A172 (cell line): ENCODE results near the gene POSTN. TPM values are rescaled to one million over a fixed set of nuclear protein-coding genes. Genes with fewer than 3 reads are reported as not detected.

Source experiments
- DNase-seq: peaks from one replicate; pipeline ENCODE4 v3.0.0-alpha.2; 2015; ENCODE audit warnings: low spot score
- total RNA-seq: library from RNA; depleted of rRNA; stranded (reverse); fragments of >200 nt; shearing (Covaris generic); gene quantifications from 2 replicates; pipeline ENCODE4 v1.2.3, GENCODE V29; 2014; rRNA removed

POSTN gene, protein sequence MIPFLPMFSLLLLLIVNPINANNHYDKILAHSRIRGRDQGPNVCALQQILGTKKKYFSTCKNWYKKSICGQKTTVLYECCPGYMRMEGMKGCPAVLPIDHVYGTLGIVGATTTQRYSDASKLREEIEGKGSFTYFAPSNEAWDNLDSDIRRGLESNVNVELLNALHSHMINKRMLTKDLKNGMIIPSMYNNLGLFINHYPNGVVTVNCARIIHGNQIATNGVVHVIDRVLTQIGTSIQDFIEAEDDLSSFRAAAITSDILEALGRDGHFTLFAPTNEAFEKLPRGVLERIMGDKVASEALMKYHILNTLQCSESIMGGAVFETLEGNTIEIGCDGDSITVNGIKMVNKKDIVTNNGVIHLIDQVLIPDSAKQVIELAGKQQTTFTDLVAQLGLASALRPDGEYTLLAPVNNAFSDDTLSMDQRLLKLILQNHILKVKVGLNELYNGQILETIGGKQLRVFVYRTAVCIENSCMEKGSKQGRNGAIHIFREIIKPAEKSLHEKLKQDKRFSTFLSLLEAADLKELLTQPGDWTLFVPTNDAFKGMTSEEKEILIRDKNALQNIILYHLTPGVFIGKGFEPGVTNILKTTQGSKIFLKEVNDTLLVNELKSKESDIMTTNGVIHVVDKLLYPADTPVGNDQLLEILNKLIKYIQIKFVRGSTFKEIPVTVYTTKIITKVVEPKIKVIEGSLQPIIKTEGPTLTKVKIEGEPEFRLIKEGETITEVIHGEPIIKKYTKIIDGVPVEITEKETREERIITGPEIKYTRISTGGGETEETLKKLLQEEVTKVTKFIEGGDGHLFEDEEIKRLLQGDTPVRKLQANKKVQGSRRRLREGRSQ
- 2.4 and 3.0 TPM in 2 replicates for total RNA-seq

DNA sequence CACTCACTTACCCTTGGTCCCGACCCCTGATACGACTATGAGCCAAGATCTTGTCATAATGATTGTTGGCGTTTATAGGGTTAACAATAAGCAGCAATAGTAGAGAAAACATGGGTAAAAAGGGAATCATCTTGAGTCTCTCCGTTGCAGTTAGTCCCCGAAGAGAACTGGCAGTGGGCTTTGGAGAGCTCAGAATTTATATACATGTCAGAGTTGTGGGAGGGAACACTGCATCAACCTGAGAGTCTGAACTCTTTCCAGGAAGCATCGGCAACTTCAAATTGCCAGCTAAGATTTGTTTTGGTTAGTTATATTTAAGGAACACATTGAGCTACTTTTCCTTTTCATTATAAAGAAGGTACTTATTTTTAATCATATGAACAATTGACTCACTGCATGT lies at the start of gene POSTN:
TSS of gene POSTN (minus strand) at position 172 of the 400 bp plus-strand sequence. CDS start at position 130, 42 bp downstream.
- DNase-seq, result no peak

DNA sequence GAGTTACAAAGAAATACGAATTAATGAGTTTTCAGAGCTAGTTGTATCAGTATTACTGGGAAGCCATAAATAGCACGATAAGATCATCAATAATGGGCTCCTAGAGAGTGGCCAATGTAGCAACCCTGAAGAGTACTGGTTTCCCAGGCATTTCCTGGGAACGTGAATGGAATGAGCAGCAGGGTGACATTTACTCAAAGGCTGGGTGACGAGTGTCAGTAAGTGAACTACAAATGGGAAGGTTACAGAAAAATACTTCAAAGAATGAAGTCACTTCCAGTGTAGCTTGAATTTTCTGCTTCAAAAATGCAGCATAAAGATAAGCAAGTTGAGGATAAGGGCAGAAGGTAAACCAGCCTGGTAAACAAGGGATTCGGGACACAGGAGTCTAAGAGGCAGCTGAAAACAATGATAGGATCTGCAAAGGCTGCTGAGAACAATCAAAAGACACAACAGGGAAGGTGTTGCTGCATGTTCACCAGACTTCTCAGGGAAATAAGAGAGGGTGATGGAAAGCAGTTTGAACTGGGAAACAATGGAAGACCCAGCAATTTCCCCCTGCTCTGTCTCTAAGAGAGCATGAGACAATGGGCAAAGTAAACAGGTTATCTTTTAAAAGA lies 48.6 kb upstream of the POSTN start:
- no peak for DNase-seq

DNA sequence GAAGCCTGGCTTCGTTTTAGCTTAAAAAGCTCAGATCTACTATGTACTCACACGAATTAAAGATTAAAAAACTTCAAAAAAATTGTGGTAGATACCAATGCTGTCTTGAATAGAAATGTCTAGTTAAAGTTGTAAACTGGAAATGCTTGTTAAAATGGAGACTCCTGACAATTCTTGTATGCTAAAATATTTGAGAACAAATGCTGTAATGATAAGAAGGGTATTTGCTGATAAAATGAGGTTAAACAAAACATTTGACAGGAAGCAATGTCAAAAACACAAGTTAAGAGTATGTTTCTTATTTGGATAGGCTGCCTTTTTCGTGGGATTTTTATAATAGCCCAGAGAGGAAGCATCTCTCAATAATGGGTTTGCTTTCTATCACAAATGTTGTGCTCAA lies 48.0 kb upstream of the POSTN start:
- DNase-seq, result no peak

DNA sequence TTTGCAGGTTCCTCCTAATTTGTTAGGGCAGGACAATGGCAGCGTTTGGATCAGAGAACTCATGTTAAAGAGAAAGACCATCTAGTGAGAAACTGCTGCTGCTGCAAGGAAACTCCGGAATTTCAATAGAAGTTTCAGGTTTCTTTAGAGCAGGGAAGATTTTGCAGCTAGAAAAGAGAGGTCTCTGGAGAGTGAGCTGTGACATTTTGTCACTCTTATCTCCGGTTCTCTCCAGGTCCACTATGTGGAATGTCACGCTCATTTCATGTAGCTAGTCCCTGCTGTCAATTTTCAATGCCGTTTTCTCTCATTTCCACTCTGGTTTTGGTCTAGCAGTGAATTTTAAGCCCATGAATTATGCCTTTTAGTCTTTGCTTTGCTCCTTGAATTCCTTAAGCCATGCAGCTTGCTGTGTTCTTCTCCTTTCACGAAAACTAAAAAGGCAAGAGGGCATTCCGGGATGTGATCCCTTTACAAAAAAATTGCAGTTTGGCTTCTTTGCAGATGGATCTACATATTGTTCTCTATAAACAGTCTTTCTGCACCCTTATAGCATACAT lies 46.7 kb upstream of the POSTN start:
- no peak for DNase-seq

DNA sequence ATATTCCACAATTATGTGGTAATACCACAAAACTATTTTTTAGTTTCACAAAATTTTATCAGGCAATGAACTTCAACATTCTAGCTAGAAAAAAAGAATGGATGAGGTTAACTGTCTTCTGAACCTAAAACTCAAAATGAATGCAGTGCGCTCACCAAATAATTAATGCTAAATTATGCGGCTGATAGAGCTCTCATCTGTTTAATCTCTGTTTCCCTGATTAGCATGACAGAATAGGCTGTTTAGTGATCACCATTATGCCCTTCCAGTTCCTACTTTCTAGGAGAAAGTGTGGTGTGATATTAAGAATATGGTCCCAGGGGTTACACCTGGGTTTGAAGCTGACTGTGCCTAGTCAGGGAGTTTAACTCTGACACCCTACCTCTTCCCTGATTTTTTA lies 42.8 kb upstream of the POSTN start:
- DNase-seq, result no peak

DNA sequence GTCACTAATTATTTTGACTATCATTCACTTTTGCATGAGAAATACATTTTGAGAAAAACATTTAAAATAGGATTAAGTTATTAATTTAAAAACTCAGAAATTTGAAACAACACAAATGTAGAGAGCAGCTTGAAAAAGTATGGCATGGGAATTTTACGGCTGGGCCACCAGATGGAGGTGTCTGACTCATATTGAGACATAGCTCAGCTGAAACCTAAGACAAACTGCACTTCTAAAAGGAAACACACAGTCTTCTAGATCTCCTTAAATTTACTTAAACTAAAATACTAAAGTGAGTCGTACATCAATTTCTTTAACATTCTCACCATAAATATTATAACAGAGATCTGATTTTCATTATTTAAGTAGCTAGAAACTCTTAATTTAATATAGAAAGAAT lies 41.9 kb upstream of the POSTN start:
- DNase-seq, result peak; percentile 71

DNA sequence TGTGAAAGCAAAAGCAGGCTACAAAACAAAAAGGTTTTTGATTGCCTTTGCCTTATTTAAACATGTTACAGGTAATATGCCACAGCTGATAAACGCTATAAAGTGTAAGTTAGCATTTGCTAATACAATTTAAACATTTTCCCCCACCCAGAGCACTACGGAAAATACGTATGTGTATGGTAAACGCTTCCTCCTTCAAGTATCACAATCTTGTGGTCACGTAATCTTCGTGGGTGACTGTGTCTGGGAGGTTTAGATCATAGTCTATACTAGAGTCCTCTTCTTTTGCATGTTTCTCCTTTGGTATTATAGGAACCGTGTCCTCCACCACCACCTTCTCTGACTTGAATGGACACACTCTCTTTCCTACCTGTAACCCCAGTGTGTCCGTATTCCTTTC lies 38.1 kb upstream of the POSTN start:
- no peak for DNase-seq

DNA sequence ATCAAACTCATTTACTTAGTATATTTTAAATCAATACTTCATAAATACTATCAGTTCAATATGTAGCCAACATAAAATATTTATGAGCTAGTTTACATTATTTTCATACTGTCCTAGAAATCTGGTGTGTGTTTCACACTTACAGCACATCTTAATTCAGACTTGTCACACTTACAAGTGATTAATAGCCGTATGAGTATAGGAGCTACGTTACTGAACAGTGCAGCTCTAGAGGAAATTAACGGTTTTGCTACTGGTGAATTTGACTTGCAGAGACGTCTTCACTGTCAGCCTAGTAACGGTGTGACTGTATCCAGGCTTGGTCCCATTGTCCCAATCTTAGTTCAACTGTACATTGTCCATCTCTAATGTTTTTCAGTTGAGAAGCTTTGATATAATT lies 33.7 kb upstream of the POSTN start:
- DNase-seq, result no peak

DNA sequence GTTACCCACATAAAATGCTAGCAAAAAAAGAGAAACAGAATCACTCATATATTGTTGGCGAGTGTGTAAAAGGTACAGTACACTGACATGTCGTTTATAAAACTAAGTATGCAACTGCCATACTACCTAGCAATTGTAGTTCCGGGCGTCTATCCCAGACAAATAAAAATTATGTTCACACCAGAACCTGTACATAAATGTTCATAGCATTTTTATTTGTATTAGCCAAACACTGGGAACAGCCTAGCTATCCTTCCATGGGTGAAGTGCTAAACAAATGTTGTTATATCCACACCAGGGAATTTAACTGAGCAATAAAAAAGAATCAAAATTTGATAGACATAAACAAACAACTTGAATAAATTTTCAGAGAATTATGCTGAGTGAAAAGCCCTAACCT lies 28.9 kb upstream of the POSTN start:
- no peak for DNase-seq

DNA sequence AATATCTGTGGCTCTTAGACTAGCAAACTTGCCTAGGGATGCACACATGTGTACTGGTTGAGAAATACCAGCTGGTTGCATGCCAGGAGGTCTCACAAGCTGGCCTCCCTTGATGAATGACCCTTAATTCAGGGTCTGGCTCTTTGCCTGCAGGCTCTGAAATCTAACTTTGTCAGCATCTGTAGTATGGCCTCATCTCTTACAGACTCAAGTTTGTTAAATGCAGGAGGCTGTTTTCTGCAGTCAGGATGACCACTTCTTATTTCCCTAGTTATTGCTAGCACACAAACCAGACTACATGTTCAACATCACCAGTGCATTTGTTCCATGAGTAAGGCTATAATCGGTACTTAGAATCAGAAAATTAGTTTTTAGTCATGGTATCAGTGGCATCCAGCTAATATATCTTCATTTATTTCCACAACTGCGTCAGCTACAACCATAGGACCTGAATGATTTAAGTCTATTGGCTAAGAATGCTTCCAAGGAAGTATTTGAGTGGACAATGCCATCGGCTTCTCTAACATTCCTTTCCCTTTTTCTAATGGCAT lies 23.3 kb upstream of the POSTN start:
- peak; percentile 18 for DNase-seq

DNA sequence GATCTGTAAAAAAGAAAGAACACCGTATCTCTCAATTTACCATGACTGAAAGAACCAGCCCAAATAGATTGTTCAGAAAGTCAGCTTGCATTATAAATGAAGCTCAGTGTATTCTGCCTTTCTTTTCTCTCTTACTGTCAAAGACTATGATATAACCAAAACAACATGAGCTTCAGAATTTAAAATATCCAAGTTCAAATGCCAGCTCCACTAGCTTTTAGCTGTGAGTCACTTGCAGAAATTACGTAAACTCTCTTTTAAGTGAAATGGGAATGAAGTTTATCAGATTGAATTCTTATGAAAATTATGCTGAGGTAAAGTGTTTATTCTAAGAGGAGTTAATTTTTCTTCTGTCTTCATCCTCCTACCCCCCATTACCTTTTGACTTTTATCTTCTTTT lies 20.0 kb upstream of the POSTN start:
- peak; percentile 54 for DNase-seq

DNA sequence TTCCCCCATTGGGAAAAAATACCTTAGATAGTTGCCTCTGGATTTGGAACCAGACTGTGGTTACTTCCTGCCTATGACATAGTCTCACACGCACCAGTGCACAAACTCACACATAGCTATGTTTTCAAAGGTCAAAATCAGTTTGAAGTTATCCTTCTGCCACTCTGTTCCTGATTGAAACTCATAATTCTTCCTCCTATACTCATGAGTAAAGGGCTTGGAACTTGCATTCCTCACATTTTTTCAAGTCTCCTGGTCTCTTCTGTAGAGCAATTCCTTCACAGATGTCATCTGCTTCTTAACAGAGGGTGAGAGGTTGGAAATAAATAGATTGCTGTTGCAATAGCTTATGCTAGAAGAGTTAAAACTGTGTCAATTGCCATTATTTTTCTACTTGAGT lies 18.6 kb upstream of the POSTN start:
- DNase-seq, result peak; percentile 92

DNA sequence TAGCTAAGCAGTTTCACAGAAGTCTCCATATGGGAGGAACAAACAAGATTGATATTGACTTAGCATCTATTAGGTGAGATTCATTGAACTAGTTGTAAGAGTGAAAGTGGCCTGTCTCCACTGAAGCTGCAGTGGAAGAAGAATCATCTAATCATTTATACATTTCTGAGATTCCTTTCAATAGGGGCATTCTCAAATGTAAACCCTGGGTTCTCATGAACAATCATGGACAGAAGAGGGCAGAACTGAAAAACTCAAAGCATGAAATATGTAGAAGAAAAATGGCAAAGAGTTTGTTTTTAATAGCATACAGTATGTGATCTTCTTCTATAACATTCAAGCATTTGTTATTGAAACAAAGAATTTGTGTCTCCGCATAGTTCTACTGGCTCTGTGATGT lies 17.6 kb upstream of the POSTN start:
- DNase-seq, result peak; percentile 5

DNA sequence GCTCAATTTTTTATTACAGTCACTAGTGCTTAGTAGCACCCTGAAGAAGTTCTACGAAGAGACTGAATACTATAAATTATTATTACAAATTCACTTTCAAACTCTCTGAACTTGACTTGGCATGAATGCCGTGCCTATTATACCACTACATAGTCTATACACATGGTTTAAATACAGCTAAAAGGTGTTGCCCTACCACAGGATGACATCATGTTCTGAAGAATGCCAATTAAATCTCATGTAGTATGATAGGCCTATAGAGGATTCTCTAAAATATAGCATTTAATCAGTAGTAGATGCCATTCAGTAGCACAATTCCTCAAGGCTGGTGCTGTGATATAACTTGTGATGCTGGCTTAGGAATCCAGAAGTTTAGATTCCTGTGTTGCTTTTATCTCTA lies 16.7 kb upstream of the POSTN start:
- DNase-seq, result peak; percentile 23

DNA sequence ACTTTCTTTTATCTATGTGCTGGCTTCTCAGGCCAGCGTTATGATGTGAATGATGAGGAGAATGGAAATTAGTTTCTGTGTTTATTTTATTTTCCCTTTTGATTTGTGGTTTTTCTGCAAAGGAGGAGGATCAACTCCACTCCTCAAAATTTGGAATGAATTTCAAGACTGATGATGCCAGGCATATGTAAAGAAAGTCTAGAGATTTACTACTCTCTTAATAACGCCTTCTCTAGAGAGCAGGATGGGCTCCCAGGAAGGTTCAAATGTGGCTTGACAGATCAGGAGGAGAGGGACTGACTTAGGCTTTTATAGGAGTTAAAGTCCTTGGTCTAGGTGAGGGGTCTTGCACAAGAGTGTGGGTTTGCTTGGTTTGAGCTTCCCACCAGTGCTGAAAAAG lies 15.1 kb upstream of the POSTN start:
- DNase-seq, result no peak

DNA sequence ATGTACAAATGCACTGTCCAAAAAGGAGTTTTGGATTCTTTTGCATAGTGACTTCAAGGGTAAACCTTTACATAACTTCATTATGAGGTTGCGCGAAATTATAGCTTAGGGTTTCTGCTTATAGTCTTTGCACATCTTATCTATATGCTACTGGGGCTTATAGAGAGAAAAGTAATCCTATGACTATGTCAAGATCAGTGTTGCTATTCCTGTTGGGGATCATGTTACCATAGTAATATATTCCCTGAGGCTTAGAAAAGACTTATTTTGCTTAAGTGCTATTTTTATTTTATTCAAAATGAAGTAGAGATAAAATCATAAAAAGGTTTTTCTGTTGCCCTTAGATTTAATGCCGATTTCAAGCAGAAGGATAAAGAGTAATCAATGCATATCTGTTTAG lies 14.7 kb upstream of the POSTN start:
- no peak for DNase-seq

DNA sequence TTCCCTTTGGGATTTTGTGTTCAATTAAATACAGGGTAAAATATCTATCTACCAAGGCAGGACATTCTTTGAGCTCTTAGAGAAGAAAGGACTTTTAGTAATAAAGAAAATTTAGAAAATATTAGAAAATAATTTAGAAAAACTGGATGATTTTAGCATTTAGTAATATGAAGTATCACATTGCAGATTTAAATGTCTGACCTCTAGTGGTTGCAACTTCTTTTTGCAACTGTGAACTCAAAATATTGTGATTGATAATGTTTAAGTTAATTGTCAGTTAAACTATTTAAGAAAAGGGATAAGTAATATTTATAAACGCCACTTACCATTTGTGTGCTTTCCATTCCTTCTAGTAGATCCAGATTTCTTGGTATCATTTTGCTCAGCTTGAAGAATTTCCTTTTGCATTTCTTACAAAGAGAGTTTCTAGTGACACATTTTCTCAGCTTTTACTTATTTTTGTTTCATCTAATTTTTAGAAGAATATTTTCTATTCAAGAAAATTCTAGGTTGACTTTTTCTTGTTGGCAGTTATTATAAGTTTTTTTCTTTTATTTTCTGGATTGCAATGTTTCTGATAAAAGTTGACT lies 10.3 kb upstream of the POSTN start:
- DNase-seq, result no peak

DNA sequence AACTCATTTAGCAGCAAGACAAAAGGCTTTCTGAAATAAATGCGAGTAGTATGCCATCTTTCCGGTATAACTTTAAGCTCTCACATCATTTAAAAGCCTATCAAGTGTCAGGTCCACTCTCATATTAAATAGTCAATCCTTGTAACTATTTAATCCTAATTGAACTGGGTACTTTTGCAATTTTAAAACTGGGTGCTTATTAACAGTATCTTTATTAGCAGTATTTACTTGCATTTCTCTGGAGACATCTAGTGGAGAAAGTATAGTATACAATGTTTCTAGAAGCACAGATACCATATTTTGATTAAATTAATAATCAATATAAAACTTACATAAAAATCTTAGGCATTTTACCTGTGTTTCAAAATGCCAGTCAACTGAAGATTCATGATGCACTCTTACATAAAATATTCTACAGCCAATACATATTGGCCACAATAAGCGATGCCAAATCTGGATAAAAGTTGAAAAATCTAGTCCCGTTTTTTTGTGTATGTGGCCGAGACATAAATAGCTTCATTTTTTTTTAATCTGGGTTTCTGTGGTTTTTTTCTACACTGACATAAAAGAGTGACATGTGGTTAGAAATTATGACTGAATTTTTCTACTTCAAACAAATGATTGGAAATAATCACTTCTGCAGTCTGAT lies 4.3 kb upstream of the POSTN start:
- peak; percentile 14 for DNase-seq

DNA sequence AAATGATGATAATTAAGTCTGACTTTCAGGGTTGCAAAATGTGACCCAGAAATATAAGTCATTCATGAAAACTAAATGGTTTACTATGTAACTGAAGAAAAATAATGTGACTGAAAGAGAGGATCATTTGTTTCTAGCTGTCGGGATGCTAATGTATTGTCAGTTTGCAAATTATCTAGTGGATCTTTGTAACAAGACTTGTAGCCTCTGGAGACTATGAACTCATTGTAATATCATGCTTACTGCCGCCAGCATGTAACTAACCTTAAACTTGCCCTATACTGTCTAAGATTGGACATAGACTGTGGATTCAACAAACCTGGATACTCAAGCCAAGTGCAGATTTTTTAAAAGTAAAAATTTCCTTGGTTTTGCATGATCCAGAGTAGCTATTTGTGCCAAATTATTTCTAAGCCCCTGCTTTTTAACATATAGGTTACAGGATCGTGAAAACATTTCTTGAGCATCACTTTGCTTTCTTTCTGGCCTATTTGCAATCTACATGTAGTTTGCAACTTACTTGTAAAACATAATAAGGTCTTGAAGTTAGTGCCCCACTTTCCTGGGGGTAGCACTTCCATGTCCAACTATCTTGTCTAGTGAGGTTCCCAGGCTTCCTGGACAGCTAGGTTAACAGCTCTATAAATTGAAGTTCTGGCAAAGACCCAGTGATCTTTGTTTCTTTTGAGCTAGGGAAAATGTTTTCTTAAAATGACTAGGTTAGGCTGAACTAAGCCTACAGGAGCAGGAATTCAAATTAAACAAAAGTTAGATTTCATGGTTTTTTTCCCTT lies 3.3 kb upstream of the POSTN start:
- DNase-seq, result no peak

DNA sequence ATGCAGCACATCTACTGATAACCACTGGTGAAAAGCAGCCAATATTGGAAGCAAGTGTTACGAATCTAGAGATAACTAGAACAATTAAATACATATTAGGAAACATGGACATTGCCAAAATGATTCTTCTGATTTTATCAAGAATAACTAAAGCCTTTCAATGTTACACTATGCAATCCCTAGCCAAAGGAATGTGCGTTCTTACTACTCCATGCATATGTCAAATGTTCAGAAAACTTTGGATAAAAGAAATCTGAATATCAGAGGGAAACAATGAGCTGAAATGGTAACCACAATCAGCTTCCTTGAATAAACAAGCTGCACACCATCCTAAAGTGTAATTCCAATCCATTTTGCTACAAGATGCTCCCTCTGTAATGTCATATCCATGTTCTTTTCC lies 951 bp upstream of the POSTN start:
- no peak for DNase-seq
